ENCODE measurements around the gene EDA.

DNA sequence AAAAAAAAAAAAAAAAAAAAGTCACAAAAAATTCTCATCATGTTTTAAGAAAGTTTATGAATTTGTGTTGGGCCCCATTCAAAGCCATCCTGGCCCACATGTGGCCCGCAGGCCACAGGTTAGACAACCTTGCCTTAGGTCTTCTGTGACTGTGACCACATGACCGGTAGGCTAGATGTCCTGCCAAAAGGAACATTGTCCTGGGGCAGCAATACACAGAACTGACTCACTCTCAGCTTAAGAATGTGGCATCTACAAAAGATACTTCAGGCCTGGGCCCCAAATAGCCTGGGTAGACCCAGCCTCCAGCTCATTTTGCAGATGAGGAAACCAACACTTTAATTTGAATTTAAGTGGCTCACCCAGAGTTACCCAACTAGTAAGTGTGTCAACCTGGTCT is 423.8 kb downstream of the EDA start:
- TF ChIP-seq, protein P1, sequence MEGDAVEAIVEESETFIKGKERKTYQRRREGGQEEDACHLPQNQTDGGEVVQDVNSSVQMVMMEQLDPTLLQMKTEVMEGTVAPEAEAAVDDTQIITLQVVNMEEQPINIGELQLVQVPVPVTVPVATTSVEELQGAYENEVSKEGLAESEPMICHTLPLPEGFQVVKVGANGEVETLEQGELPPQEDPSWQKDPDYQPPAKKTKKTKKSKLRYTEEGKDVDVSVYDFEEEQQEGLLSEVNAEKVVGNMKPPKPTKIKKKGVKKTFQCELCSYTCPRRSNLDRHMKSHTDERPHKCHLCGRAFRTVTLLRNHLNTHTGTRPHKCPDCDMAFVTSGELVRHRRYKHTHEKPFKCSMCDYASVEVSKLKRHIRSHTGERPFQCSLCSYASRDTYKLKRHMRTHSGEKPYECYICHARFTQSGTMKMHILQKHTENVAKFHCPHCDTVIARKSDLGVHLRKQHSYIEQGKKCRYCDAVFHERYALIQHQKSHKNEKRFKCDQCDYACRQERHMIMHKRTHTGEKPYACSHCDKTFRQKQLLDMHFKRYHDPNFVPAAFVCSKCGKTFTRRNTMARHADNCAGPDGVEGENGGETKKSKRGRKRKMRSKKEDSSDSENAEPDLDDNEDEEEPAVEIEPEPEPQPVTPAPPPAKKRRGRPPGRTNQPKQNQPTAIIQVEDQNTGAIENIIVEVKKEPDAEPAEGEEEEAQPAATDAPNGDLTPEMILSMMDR (IDR thresholded peaks at IDR 0.05) = no peak
- no peak for TF ChIP-seq EP300 (IDR thresholded peaks at IDR 0.05)
